Cardiac fibroblast (primary cell): ENCODE results near the gene GPC3.

Experiments used
- DNase-seq, 2 donors: peaks; one replicate each; pipeline versions ENCODE4 v3.0.0 to v3.0.0-alpha.2; 2010; ENCODE audit warnings: low read depth in 2 of 2
- H3K4me3 ChIP-seq, 2 donors: replicated peaks in 1 of 2; 1 replicate in 1 of 2; 2 replicates in 1 of 2; pipeline ENCODE4 v1.5.1; 2011; ENCODE audit warnings: low read depth in 2 of 2, low read length in 2 of 2, mild to moderate bottlenecking in 2 of 2, moderate library complexity in 1 of 2
- CTCF ChIP-seq: IDR thresholded peaks from one replicate; pipeline ENCODE4 v1.5.1; 2011; ENCODE audit warnings: low read depth, mild to moderate bottlenecking, low read length, inconsistent platforms

GPC3 gene

GRCh38 chrX:133913658-133914388, 71.6 kb downstream of the GPC3 start:
- DNase-seq = no peak
- no peak for TF ChIP-seq CTCF
- H3K4me3 ChIP-seq = no peak overlapping the region

DNA sequence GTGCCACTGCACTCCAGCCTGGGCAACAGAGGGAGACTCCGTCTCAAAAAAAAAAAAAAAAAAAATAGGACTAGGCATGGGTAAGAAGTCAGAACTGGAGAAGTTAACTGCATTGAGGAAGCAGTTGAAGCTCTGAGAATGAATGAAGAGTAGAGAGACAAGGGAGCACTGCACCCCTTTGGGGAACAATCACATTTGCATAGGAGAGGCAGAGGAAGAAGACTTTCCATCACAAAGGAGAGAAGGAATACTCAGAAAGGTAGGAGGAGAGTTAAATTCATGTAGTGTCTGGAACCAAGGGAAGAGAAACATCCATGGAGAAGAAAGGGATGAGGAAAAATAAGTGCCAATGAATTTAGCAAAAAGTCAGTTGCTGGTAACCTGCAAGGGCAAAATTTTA, 72.4 kb downstream of the GPC3 start:
- no peak overlapping the region for H3K4me3 ChIP-seq
- no peak for DNase-seq
- no peak for TF ChIP-seq CTCF

- no peak overlapping the region for H3K4me3 ChIP-seq
- TF ChIP-seq CTCF = no peak
- DNase-seq = peak in 1 of 2 donors; percentile 0
These were observed 73.4 kb downstream of the GPC3 start for GRCh38 chrX:133911825-133912495.

DNA sequence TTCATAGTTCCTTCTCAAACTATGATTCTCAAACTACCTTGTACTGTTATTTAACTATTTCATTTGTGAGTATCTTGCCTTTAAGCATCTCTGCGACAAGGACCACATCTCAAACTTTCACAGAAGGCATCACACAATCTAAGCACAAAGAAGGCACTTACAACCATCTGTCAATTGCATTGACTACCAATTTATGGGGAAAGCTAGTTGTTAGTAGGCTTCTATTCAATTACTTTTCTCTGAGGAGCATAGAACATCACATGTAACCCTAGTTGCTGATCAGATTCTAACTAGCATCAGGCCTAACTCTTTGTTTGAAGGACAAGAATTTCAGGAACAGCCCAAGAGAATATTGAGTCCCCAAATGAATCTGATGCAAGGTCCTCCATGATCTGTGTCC, 74.9 kb downstream of the GPC3 start:
- TF ChIP-seq CTCF = no peak
- no peak for DNase-seq
- H3K4me3 ChIP-seq = no peak overlapping the region

- TF ChIP-seq CTCF = no peak
- DNase-seq = no peak
- H3K4me3 ChIP-seq = no peak overlapping the region
These were observed 75.5 kb downstream of the GPC3 start for GRCh38 chrX:133909888-133910287.

DNA sequence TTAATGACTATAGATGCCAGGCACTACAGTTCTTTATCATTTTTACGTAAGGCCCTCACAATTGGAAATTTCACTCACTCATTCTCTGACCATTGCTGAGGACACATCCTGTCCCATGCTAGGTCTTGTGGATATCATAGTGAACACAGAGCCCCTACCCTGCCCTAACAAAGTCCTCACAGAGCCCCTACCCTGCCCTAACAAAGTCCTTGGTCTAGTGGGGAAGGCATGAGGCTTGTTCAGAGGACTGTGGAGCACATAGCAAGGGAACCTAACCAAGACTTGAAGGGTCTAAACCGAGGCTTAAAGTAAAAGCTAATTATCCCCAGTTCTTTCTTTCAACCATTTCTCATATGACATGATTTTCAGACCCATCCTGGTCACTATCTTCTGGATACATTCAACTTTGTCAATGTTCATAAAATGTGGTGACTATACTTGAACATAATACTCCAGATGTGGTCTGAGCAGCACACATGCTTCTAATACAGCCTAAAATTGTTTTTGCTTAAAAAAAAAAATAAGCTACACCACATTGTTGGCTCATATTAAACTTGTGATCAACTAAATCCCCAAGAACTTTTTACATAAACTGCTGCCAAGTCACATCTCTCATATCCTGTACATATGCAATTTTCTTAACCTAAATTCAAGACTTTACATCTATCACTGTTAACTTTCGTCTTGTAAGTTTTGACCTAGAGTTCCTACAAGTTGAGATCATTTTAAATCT, 77.0 kb downstream of the GPC3 start:
- no peak for TF ChIP-seq CTCF
- DNase-seq = no peak
- H3K4me3 ChIP-seq = no peak overlapping the region
